Neural progenitor cell (in vitro differentiated cells): ENCODE measurements around the gene OR5H2. TPM values are rescaled to one million over a fixed set of nuclear protein-coding genes. Genes with fewer than 3 reads are reported as not detected.

Experiments used
- DNase-seq: peaks from one replicate; pipeline ENCODE4 v3.0.0-alpha.2; 2016; ENCODE audit warnings: low spot score
- H2AFZ ChIP-seq: fragments of 200-600 bp; sonication (generic); replicated peaks from 2 replicates; pipeline ENCODE4 v1.6.1; 2016; ENCODE audit warnings: antibody characterized with exemption
- H3F3A ChIP-seq: fragments of 200-600 bp; sonication (generic); 2 replicates; pipeline ENCODE4 v1.6.1; 2016; ENCODE audit warnings: antibody characterized with exemption, low read depth
- H3K27ac ChIP-seq: fragments of 200-600 bp; sonication (generic); 2 replicates; pipeline ENCODE4 v1.5.1; 2016; ENCODE audit warnings: mild to moderate bottlenecking
- H3K27me3 ChIP-seq: fragments of 200-600 bp; sonication (generic); 2 replicates; pipeline ENCODE4 v1.6.1; 2016; ENCODE audit warnings: mild to moderate bottlenecking, moderate library complexity
- H3K36me3 ChIP-seq: fragments of 200-600 bp; sonication (generic); 2 replicates; pipeline ENCODE4 v1.5.1; 2016
- H3K4me1 ChIP-seq: fragments of 200-600 bp; sonication (generic); 2 replicates; pipeline ENCODE4 v1.6.1; 2016; ENCODE audit warnings: mixed run types
- H3K4me2 ChIP-seq: fragments of 200-600 bp; sonication (generic); 2 replicates; pipeline ENCODE4 v1.6.1; 2016
- H3K4me3 ChIP-seq: fragments of 200-600 bp; sonication (generic); 2 replicates; pipeline ENCODE4 v1.5.1; 2016
- H3K79me2 ChIP-seq: fragments of 200-600 bp; sonication (generic); 2 replicates; pipeline ENCODE4 v1.6.1; 2016; ENCODE audit warnings: low read depth
- H3K9ac ChIP-seq: fragments of 200-600 bp; sonication (generic); 2 replicates; pipeline ENCODE4 v1.6.1; 2016
- H3K9me3 ChIP-seq: fragments of 200-600 bp; sonication (generic); 2 replicates; pipeline ENCODE4 v1.5.1; 2016; ENCODE audit warnings: low read depth
- H4K20me1 ChIP-seq: fragments of 200-600 bp; sonication (generic); 2 replicates; pipeline ENCODE4 v1.6.1; 2016; ENCODE audit warnings: low read depth
- H3K27ac Mint-ChIP-seq: 3 replicates; pipeline ENCODE4 v1.8.0; 2021; ENCODE audit warnings: mixed read lengths
- H3K27me3 Mint-ChIP-seq: 2 replicates; pipeline ENCODE4 v1.8.0; 2022; ENCODE audit warnings: low read depth, mild to moderate bottlenecking, inconsistent platforms, moderate library complexity, mixed read lengths; ENCODE audit not compliant: insufficient read depth
- H3K36me3 Mint-ChIP-seq: 3 replicates; pipeline ENCODE4 v1.8.0; 2021; ENCODE audit warnings: mixed read lengths
- H3K4me1 Mint-ChIP-seq: 3 replicates; pipeline ENCODE4 v1.8.0; 2021; ENCODE audit warnings: mixed read lengths
- H3K4me3 Mint-ChIP-seq: 3 replicates; pipeline ENCODE4 v1.8.0; 2021; ENCODE audit warnings: mild to moderate bottlenecking, moderate library complexity, mixed read lengths
- H3K9me3 Mint-ChIP-seq: 3 replicates; pipeline ENCODE4 v1.8.0; 2020; ENCODE audit warnings: mixed read lengths
- EZH2 ChIP-seq: fragments of 200-600 bp; sonication (generic); IDR thresholded peaks from 2 replicates; pipeline ENCODE4 v1.6.1; 2017; ENCODE audit warnings: antibody characterized with exemption, mild to moderate bottlenecking, moderate library complexity
- EZH2phosphoT487 ChIP-seq: fragments of 200-600 bp; sonication (generic); IDR thresholded peaks from 2 replicates; pipeline ENCODE4 v1.6.1; 2017; ENCODE audit warnings: antibody characterized with exemption
- total RNA-seq: library from RNA; depleted of rRNA; stranded (reverse); fragments of >200 nt; gene quantifications from 2 replicates; pipeline ENCODE4 v1.2.3, GENCODE V29; 2015; ENCODE audit warnings: low replicate concordance
- TF ChIP-seq, protein P1 (sequence below): fragments of 200-600 bp; sonication (generic); IDR thresholded peaks from 2 replicates; pipeline ENCODE4 v1.5.1; 2017; ENCODE audit warnings: antibody characterized with exemption, mild to moderate bottlenecking

Gene OR5H2
- total RNA-seq, 1 donor from 2014 or later, result not detected

- H3K36me3 ChIP-seq, result no peaks in the 10 kb centered on the region
- Mint-ChIP-seq H3K4me1 (no peaks in the 10 kb centered on the region), H3K9me3 (peaks cover 10% of the 10 kb centered on the region), H3K27me3 (peaks cover 3% of the 10 kb centered on the region), H3K4me3 (no peak overlapping the region), H3K27ac (no peak overlapping the region), H3K36me3 (no peaks in the 10 kb centered on the region)
- TF ChIP-seq, protein P1, sequence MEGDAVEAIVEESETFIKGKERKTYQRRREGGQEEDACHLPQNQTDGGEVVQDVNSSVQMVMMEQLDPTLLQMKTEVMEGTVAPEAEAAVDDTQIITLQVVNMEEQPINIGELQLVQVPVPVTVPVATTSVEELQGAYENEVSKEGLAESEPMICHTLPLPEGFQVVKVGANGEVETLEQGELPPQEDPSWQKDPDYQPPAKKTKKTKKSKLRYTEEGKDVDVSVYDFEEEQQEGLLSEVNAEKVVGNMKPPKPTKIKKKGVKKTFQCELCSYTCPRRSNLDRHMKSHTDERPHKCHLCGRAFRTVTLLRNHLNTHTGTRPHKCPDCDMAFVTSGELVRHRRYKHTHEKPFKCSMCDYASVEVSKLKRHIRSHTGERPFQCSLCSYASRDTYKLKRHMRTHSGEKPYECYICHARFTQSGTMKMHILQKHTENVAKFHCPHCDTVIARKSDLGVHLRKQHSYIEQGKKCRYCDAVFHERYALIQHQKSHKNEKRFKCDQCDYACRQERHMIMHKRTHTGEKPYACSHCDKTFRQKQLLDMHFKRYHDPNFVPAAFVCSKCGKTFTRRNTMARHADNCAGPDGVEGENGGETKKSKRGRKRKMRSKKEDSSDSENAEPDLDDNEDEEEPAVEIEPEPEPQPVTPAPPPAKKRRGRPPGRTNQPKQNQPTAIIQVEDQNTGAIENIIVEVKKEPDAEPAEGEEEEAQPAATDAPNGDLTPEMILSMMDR, result no peak
- TF ChIP-seq EZH2, result no peak
- no peak for TF ChIP-seq EZH2phosphoT487
- DNase-seq, result no peak
- no peaks in the 10 kb centered on the region for H3K4me1 ChIP-seq
- H3K9me3 ChIP-seq, result no peaks in the 10 kb centered on the region
- no peak overlapping the region for H3K9ac ChIP-seq
- H2AFZ ChIP-seq, result no peak overlapping the region
- H3K27me3 ChIP-seq, result no peaks in the 10 kb centered on the region
- no peaks in the 10 kb centered on the region for H3F3A ChIP-seq
- H3K4me3 ChIP-seq, result no peak overlapping the region
- no peaks in the 10 kb centered on the region for H4K20me1 ChIP-seq
- H3K4me2 ChIP-seq, result no peak overlapping the region
- H3K79me2 ChIP-seq, result no peaks in the 10 kb centered on the region
- no peak overlapping the region for H3K27ac ChIP-seq
Observed at GRCh38 chr3:98269846-98270245, 12.5 kb upstream of the OR5H2 start.

DNA sequence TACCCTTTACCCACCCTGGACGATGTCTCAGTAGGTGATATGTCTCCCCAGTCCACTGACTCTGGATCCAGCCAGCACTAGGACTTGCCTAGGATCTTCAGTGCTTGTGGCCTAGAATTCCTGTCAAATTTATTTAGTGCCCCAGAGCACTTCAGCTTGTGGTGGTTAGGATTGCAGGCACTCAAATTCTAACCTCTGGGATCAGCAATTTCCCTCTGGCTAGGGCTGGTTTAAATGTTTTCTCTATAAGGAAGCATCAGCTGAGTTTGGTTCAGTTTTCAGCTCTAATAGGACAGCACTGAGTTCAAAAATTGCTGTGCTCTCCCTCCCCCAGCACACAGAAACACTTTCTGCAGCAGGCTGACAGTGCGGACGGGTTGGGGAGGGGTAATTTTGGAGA lies 10.2 kb upstream of the OR5H2 start:
- H3K4me3 Mint-ChIP-seq, result no peak overlapping the region
- H3K27ac Mint-ChIP-seq, result no peak overlapping the region
- Histone ChIP-seq H3F3A (no peaks in the 10 kb centered on the region), H3K4me1 (no peaks in the 10 kb centered on the region), H3K4me2 (no peak overlapping the region), H4K20me1 (no peaks in the 10 kb centered on the region), H3K9ac (no peak overlapping the region), H3K79me2 (no peaks in the 10 kb centered on the region), H3K27ac (no peak overlapping the region), H3K9me3 (no peaks in the 10 kb centered on the region), H3K27me3 (no peaks in the 10 kb centered on the region), H3K4me3 (no peak overlapping the region), H3K36me3 (no peaks in the 10 kb centered on the region), H2AFZ (no peak overlapping the region)
- peaks cover 3% of the 10 kb centered on the region for H3K27me3 Mint-ChIP-seq
- H3K4me1 Mint-ChIP-seq, result no peaks in the 10 kb centered on the region
- no peaks in the 10 kb centered on the region for H3K36me3 Mint-ChIP-seq
- peaks cover 10% of the 10 kb centered on the region for H3K9me3 Mint-ChIP-seq
- TF ChIP-seq, protein P1, result no peak
- TF ChIP-seq EZH2, result no peak
- TF ChIP-seq EZH2phosphoT487, result no peak
- DNase-seq, result no peak

DNA sequence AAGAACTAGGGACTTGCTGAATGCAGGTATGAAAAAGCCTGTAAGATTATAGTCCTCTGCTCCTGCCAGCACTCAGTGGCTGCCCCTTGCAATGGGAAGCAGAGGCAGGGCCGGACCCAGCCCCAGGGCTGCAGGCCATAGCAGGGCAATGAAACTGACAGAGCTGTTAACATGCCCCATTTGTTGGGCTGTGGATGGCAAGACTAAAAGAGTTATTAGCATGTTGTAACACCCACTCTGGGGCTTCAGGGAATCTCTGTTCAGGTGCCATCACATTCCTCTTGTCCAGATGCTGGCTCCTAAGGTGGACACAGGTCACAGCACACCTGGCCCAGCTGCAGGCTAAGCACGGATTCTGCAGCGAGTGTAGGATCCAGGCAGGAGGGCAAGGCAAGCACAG lies 7.4 kb upstream of the OR5H2 start:
- H3K36me3 Mint-ChIP-seq, result no peaks in the 10 kb centered on the region
- H3K4me1 Mint-ChIP-seq, result no peaks in the 10 kb centered on the region
- H4K20me1 ChIP-seq, result no peaks in the 10 kb centered on the region
- H3K4me3 Mint-ChIP-seq, result no peak overlapping the region
- no peak overlapping the region for H3K9ac ChIP-seq
- H3K9me3 Mint-ChIP-seq, result peaks cover 10% of the 10 kb centered on the region
- H3K9me3 ChIP-seq, result no peaks in the 10 kb centered on the region
- no peak overlapping the region for H2AFZ ChIP-seq
- no peaks in the 10 kb centered on the region for H3K36me3 ChIP-seq
- TF ChIP-seq, protein P1, result no peak
- TF ChIP-seq EZH2phosphoT487 (no peak), EZH2 (no peak)
- H3K27me3 Mint-ChIP-seq, result peaks cover 3% of the 10 kb centered on the region
- H3K4me3 ChIP-seq, result no peak overlapping the region
- H3K27ac ChIP-seq, result no peak overlapping the region
- no peak overlapping the region for H3K4me2 ChIP-seq
- no peak for DNase-seq
- no peaks in the 10 kb centered on the region for H3K4me1 ChIP-seq
- H3K27me3 ChIP-seq, result no peaks in the 10 kb centered on the region
- no peaks in the 10 kb centered on the region for H3F3A ChIP-seq
- no peaks in the 10 kb centered on the region for H3K79me2 ChIP-seq
- H3K27ac Mint-ChIP-seq, result no peak overlapping the region

- no peaks in the 10 kb centered on the region for H3K36me3 ChIP-seq
- H3K27me3 Mint-ChIP-seq, result no peaks in the 10 kb centered on the region
- no peak overlapping the region for H3K4me2 ChIP-seq
- no peak overlapping the region for H3K27ac Mint-ChIP-seq
- H3K9me3 Mint-ChIP-seq, result peaks cover 2% of the 10 kb centered on the region
- no peak overlapping the region for H2AFZ ChIP-seq
- no peaks in the 10 kb centered on the region for H3K27me3 ChIP-seq
- no peaks in the 10 kb centered on the region for H3K4me1 Mint-ChIP-seq
- no peak overlapping the region for H3K27ac ChIP-seq
- H4K20me1 ChIP-seq, result no peaks in the 10 kb centered on the region
- no peak overlapping the region for H3K9ac ChIP-seq
- H3K4me1 ChIP-seq, result no peaks in the 10 kb centered on the region
- H3K9me3 ChIP-seq, result no peaks in the 10 kb centered on the region
- H3K36me3 Mint-ChIP-seq, result no peaks in the 10 kb centered on the region
- no peak overlapping the region for H3K4me3 Mint-ChIP-seq
- TF ChIP-seq, protein P1, result no peak
- TF ChIP-seq EZH2 (no peak), EZH2phosphoT487 (no peak)
- no peaks in the 10 kb centered on the region for H3F3A ChIP-seq
- no peak overlapping the region for H3K4me3 ChIP-seq
- no peak for DNase-seq
- no peaks in the 10 kb centered on the region for H3K79me2 ChIP-seq
Observed at GRCh38 chr3:98290916-98291315, 8.6 kb downstream of the OR5H2 start.
